Islet of Langerhans (tissue), 1 donor: ENCODE data around the gene TAS2R3.
"Not testable (repeated sequence)": the region's sequence is repeated elsewhere in the genome, so short reads cannot be mapped to it uniquely, and the experiment has no call there.

ENCODE experiments used
- FAIRE-seq: peaks from one replicate; lab custom pipeline; 2011; peaks lifted over from hg19 to GRCh38; lab: Jason Lieb, UNC

The TAS2R3 gene

GRCh38 chr7:141763797-141764196 is at the start of gene TAS2R3:
Gene TAS2R3, plus strand, starts transcription at chr7:141764097. Its CDS starts 62 bp downstream, at chr7:141764159.
- no peak for FAIRE-seq

GRCh38 chr7:141714571-141714970 is 49.3 kb upstream of the TAS2R3 start:
- FAIRE-seq = no peak

GRCh38 chr7:141715018-141715417 is 48.9 kb upstream of the TAS2R3 start:
- no peak for FAIRE-seq

- FAIRE-seq = no peak
Measured at GRCh38 chr7:141715794-141716689, 47.9 kb upstream of the TAS2R3 start.

- no peak for FAIRE-seq
Measured at GRCh38 chr7:141717450-141717849, 46.4 kb upstream of the TAS2R3 start.

- no peak for FAIRE-seq
Measured at GRCh38 chr7:141722529-141722928, 41.4 kb upstream of the TAS2R3 start.

- no peak for FAIRE-seq
Measured at GRCh38 chr7:141729020-141729419, 34.9 kb upstream of the TAS2R3 start.

- no peak for FAIRE-seq
Measured at GRCh38 chr7:141731476-141732149, 32.3 kb upstream of the TAS2R3 start.

- no peak for FAIRE-seq
Measured at GRCh38 chr7:141737118-141737835, 26.6 kb upstream of the TAS2R3 start.

GRCh38 chr7:141737836-141738591 is 25.9 kb upstream of the TAS2R3 start, which contains the start of gene SSBP1:
Gene SSBP1, plus strand, starts transcription at chr7:141738358. Its CDS starts 809 bp downstream, at chr7:141739167.
- FAIRE-seq = peak; percentile 80

GRCh38 chr7:141738592-141739013 is 25.3 kb upstream of the TAS2R3 start:
- FAIRE-seq = no peak

GRCh38 chr7:141739250-141739649 is 24.6 kb upstream of the TAS2R3 start:
- no peak for FAIRE-seq

- FAIRE-seq = no peak
Measured at GRCh38 chr7:141742229-141742628, 21.7 kb upstream of the TAS2R3 start.

- no peak for FAIRE-seq
Measured at GRCh38 chr7:141744131-141744530, 19.8 kb upstream of the TAS2R3 start.

GRCh38 chr7:141748396-141748795 is 15.5 kb upstream of the TAS2R3 start:
- FAIRE-seq = no peak

- not testable (repeated sequence) for FAIRE-seq
Measured at GRCh38 chr7:141751904-141752303, 12.0 kb upstream of the TAS2R3 start.

- FAIRE-seq = no peak
Measured at GRCh38 chr7:141752634-141753033, 11.3 kb upstream of the TAS2R3 start.

GRCh38 chr7:141754939-141755338 is 9.0 kb upstream of the TAS2R3 start:
- no peak for FAIRE-seq

- FAIRE-seq = not testable (repeated sequence)
Measured at GRCh38 chr7:141770083-141770583, 6.2 kb downstream of the TAS2R3 start.

- FAIRE-seq = no peak
Measured at GRCh38 chr7:141776374-141776773, 12.5 kb downstream of the TAS2R3 start, which contains the start of gene TAS2R4. Gene TAS2R4, plus strand, starts transcription at chr7:141776674. Its CDS starts 1,815 bp downstream, at chr7:141778489.
